Keratinocyte (primary cell): ENCODE results near the gene KLK7. TPM values are rescaled to one million over a fixed set of nuclear protein-coding genes. Genes with fewer than 3 reads are reported as not detected.

Experiments used
- DNase-seq: peaks from one replicate; pipeline ENCODE4 v3.0.0-alpha.2; 2011; ENCODE audit warnings: low read depth, missing footprints, low spot score
- FAIRE-seq: peaks from 2 replicates; lab custom pipeline; 2011; peaks lifted over from hg19 to GRCh38; lab: Jason Lieb, UNC
- H2AFZ ChIP-seq: 2 replicates; pipeline ENCODE4 v1.6.0; 2012; ENCODE audit warnings: low read length, control low read depth, inconsistent platforms; ENCODE audit not compliant: control insufficient read depth
- H3K27ac ChIP-seq: 2 replicates; pipeline ENCODE4 v1.5.1; 2011; ENCODE audit warnings: low read length; ENCODE audit not compliant: control insufficient read depth, insufficient read depth
- H3K27me3 ChIP-seq: 3 replicates; pipeline ENCODE4 v1.6.0; 2011; ENCODE audit warnings: low read length; ENCODE audit not compliant: control insufficient read depth, insufficient read depth; ENCODE audit errors: extremely low read depth
- H3K36me3 ChIP-seq, 2 experiments: 2 replicates in 1 of 2; 3 replicates in 1 of 2; pipeline ENCODE4 v1.5.1; 2011; ENCODE audit warnings: low read length in 2 of 2, mild to moderate bottlenecking in 1 of 2; ENCODE audit not compliant: control insufficient read depth in 2 of 2, insufficient read depth in 2 of 2; ENCODE audit errors: extremely low read depth in 1 of 2
- H3K4me1 ChIP-seq: 3 replicates; pipeline ENCODE4 v1.5.1; 2011; ENCODE audit warnings: low read length; ENCODE audit not compliant: control insufficient read depth, insufficient read depth; ENCODE audit errors: extremely low read depth
- H3K4me2 ChIP-seq: 3 replicates; pipeline ENCODE4 v1.6.0; 2011; ENCODE audit warnings: low read depth, low read length; ENCODE audit not compliant: control insufficient read depth, insufficient read depth; ENCODE audit errors: extremely low read depth
- H3K4me3 ChIP-seq, 3 experiments: fragments of 200-600 bp in 1 of 3; sonication (generic) in 1 of 3; 2 replicates in 2 of 3; 3 replicates in 1 of 3; pipeline ENCODE4 v1.5.1; 2011 to 2016; ENCODE audit warnings: low read length in 3 of 3, mild to moderate bottlenecking in 3 of 3, control low read depth in 2 of 3, inconsistent platforms in 1 of 3, low read depth in 1 of 3, mixed read lengths in 1 of 3, mixed run types in 1 of 3, moderate library complexity in 1 of 3; ENCODE audit not compliant: control insufficient read depth in 2 of 3, insufficient read depth in 2 of 3; ENCODE audit errors: extremely low read depth in 1 of 3
- H3K79me2 ChIP-seq: 2 replicates; pipeline ENCODE4 v1.6.0; 2012; ENCODE audit warnings: low read length; ENCODE audit not compliant: control insufficient read depth, insufficient read depth
- H3K9ac ChIP-seq: 3 replicates; pipeline ENCODE4 v1.6.0; 2011; ENCODE audit warnings: low read length; ENCODE audit not compliant: control insufficient read depth, insufficient read depth; ENCODE audit errors: extremely low read depth
- H3K9me1 ChIP-seq: 3 replicates; pipeline ENCODE4 v1.6.0; 2011; ENCODE audit warnings: low read length; ENCODE audit not compliant: control insufficient read depth, insufficient read depth; ENCODE audit errors: extremely low read depth
- H3K9me3 ChIP-seq: 2 replicates; pipeline ENCODE4 v1.5.1; 2012; ENCODE audit warnings: low read depth, low read length; ENCODE audit not compliant: control insufficient read depth
- H4K20me1 ChIP-seq: 3 replicates; pipeline ENCODE4 v1.6.0; 2011; ENCODE audit warnings: low read length; ENCODE audit not compliant: control insufficient read depth, insufficient read depth; ENCODE audit errors: extremely low read depth
- CTCF ChIP-seq, 3 experiments: IDR thresholded peaks in 1 of 3; conservative IDR thresholded peaks in 1 of 3; optimal IDR thresholded peaks in 1 of 3; 2 replicates in 2 of 3; 3 replicates in 1 of 3; pipeline versions ENCODE3 to v1.5.1; 2011; ENCODE audit warnings: low read length in 3 of 3, mild to moderate bottlenecking in 3 of 3, moderate library complexity in 2 of 3, control low read depth in 1 of 3, inconsistent platforms in 1 of 3; ENCODE audit not compliant: insufficient read depth in 2 of 3; ENCODE audit errors: extremely low read depth in 1 of 3
- EZH2 ChIP-seq: IDR thresholded peaks from one replicate; pipeline ENCODE4 v1.6.1; 2012; ENCODE audit warnings: inconsistent platforms, mild to moderate bottlenecking, low read length, moderate library complexity
- dilution Hi-C: fragments of 300-500 bp; cut with MboI; formaldehyde crosslinking; loops from one replicate; pipeline ENCODE4 v1.7.0; 2020; ENCODE audit warnings: low sequenced_read_pairs; ENCODE audit not compliant: extremely low pct_ligation_motif_present
- polyA plus RNA-seq, 5 experiments: library from polyadenylated mRNA; depleted of rRNA in 3 of 5; stranded (reverse) in 3 of 5; stranded (forward) in 1 of 5; unstranded in 1 of 5; fragments of >200 nt; gene quantifications; 1 replicate in 1 of 5; 2 replicates in 3 of 5; 3 replicates in 1 of 5; pipeline versions ENCODE4 v1.2.1 to v1.2.3, GENCODE V29; 2011 to 2012; ENCODE audit warnings: missing spikeins in 2 of 5, low read depth in 1 of 5, low replicate concordance in 1 of 5

KLK7 gene
- polyA plus RNA-seq, 1 donor (not counting 4 experiments of a cell fraction or from before 2014, with no cell fraction given) = 29.2 TPM

GRCh38 chr19:50977626-50978025 is 6.1 kb downstream of the KLK7 start:
- Histone ChIP-seq H3K9ac (no peak overlapping the region), H3K36me3 (no peaks in the 10 kb centered on the region), H4K20me1 (no peaks in the 10 kb centered on the region), H3K4me3 (no peak overlapping the region), H3K79me2 (no peaks in the 10 kb centered on the region), H3K9me3 (no peaks in the 10 kb centered on the region), H3K9me1 (no peaks in the 10 kb centered on the region), H3K27ac (no peak overlapping the region), H2AFZ (no peak overlapping the region), H3K4me2 (no peak overlapping the region), H3K4me1 (peaks cover 15% of the 10 kb centered on the region), H3K27me3 (peaks cover 12% of the 10 kb centered on the region)
- DNase-seq (no peak), FAIRE-seq (no peak)
- TF ChIP-seq CTCF (optimal IDR thresholded peaks at IDR 0.05 in 1 of 3, IDR thresholded peaks at IDR 0.05 in 1 of 3, conservative IDR thresholded peaks at IDR 0.05 in 1 of 3; ENCODE audit: extremely low read depth in 1 of 3, insufficient read depth in 2 of 3, low read length in 3 of 3) (no peak), EZH2 (no peak)
- dilution Hi-C loops = no loop called here

- dilution Hi-C loops = no loop called here
- DNase-seq = peak; percentile 45
- H4K20me1 ChIP-seq = no peaks in the 10 kb centered on the region
- H3K4me3 ChIP-seq = no peak overlapping the region
- H2AFZ ChIP-seq = no peak overlapping the region
- no peak overlapping the region for H3K9ac ChIP-seq
- no peaks in the 10 kb centered on the region for H3K36me3 ChIP-seq
- TF ChIP-seq CTCF (optimal IDR thresholded peaks at IDR 0.05 in 1 of 3, IDR thresholded peaks at IDR 0.05 in 1 of 3, conservative IDR thresholded peaks at IDR 0.05 in 1 of 3; ENCODE audit: extremely low read depth in 1 of 3, insufficient read depth in 2 of 3, low read length in 3 of 3) (no peak), EZH2 (no peak)
- H3K79me2 ChIP-seq = no peaks in the 10 kb centered on the region
- H3K27me3 ChIP-seq = peaks cover 7% of the 10 kb centered on the region
- peak overlapping the region; percentile 43 for H3K4me2 ChIP-seq
- FAIRE-seq = peak; percentile 95
- peaks cover 15% of the 10 kb centered on the region for H3K4me1 ChIP-seq
- no peak overlapping the region for H3K27ac ChIP-seq
- no peaks in the 10 kb centered on the region for H3K9me3 ChIP-seq
- H3K9me1 ChIP-seq = no peaks in the 10 kb centered on the region
Observed at GRCh38 chr19:50975766-50976165, 8.0 kb downstream of the KLK7 start.
